ENCODE data around the gene RTKN2. TPM values are rescaled to one million over a fixed set of nuclear protein-coding genes. Genes with fewer than 3 reads are reported as not detected.

RTKN2 gene
- total RNA-seq, 1 experiment from 2014 or later: 21.3 TPM

- DNase-seq (ENCODE audit: low read depth, low spot score) (no peak), ATAC-seq (no peak; the same call in 1 of the 2 replicates)
- H3K9me3 ChIP-seq (ENCODE audit: control insufficient read depth, insufficient read depth, low read depth, low read length): no peaks in the 10 kb centered on the region
- 0 out of 2 replicates have a peak overlapping the region, but pooled peaks have one; percentile 7 for H3K27ac ChIP-seq (ENCODE audit: low read length)
- no peaks in the 10 kb centered on the region for H3K27me3 ChIP-seq (ENCODE audit: control insufficient read depth, insufficient read depth, low read length)
- no TSS peak for BruUV-seq (replicated peaks)
- H3K36me3 ChIP-seq (ENCODE audit: control insufficient read depth, insufficient read depth, low read length): peaks cover 8% of the 10 kb centered on the region; the same call in 1 of the 2 replicates
- no peak for TF ChIP-seq REST (IDR thresholded peaks at IDR 0.05; ENCODE audit: insufficient read depth in 1 of 2, low read depth in 2 of 2, low read length in 1 of 2)
- no peak for TF ChIP-seq SIN3A (IDR thresholded peaks at IDR 0.05; ENCODE audit: borderline replicate concordance, insufficient read depth, low read depth, low read length)
- TF ChIP-seq POLR2AphosphoS5 (IDR thresholded peaks at IDR 0.05; ENCODE audit: low read depth, low read length): no peak
- no peak for TF ChIP-seq CTCF (IDR thresholded peaks at IDR 0.05)
- TF ChIP-seq TCF7L2 (IDR thresholded peaks at IDR 0.05; ENCODE audit: low read depth, low read length): no peak
- H3K4me1 ChIP-seq (ENCODE audit: control insufficient read depth, insufficient read depth, low read length): no peaks in the 10 kb centered on the region
- intact Hi-C loops (cut with micrococcal nuclease; ENCODE audit: unreplicated experiment): no loop called here
- no peak overlapping the region for H3K4me3 ChIP-seq (ENCODE audit: low read depth in 2 of 2, low read length in 2 of 2)
- ChIA-PET CTCF (no interaction called here), POLR2A (no interaction called here)
- in situ Hi-C loops (cut with HindIII; ENCODE audit: low pct_unique_long_range_greater_than_20kb, low sequenced_read_pairs): no loop called here
Observed at GRCh38 chr10:62205750-62206399, 62.8 kb downstream of the RTKN2 start.

- CTCF ChIA-PET: no interaction called here
- Histone ChIP-seq H3K27me3 (ENCODE audit: control insufficient read depth, insufficient read depth, low read length) (no peaks in the 10 kb centered on the region), H3K9me3 (ENCODE audit: control insufficient read depth, insufficient read depth, low read depth, low read length) (no peaks in the 10 kb centered on the region), H3K36me3 (ENCODE audit: control insufficient read depth, insufficient read depth, low read length) (peaks cover 37% of the 10 kb centered on the region), H3K4me3 (ENCODE audit: low read depth in 2 of 2, low read length in 2 of 2) (no peak overlapping the region), H3K4me1 (ENCODE audit: control insufficient read depth, insufficient read depth, low read length) (peaks cover 12% of the 10 kb centered on the region; the same call in 1 of the 2 replicates), H3K27ac (ENCODE audit: low read length) (no peak overlapping the region)
- POLR2A ChIA-PET: no interaction called here
- no TSS peak for BruUV-seq (replicated peaks)
- ATAC-seq (no peak), DNase-seq (ENCODE audit: low read depth, low spot score) (no peak)
- in situ Hi-C loops (cut with HindIII; ENCODE audit: low pct_unique_long_range_greater_than_20kb, low sequenced_read_pairs): no loop called here
- intact Hi-C loops (cut with micrococcal nuclease; ENCODE audit: unreplicated experiment): no loop called here
- TF ChIP-seq CTCF (IDR thresholded peaks at IDR 0.05) (no peak), POLR2AphosphoS5 (IDR thresholded peaks at IDR 0.05; ENCODE audit: low read depth, low read length) (no peak), REST (IDR thresholded peaks at IDR 0.05; ENCODE audit: insufficient read depth in 1 of 2, low read depth in 2 of 2, low read length in 1 of 2) (no peak), TCF7L2 (IDR thresholded peaks at IDR 0.05; ENCODE audit: low read depth, low read length) (no peak), SIN3A (IDR thresholded peaks at IDR 0.05; ENCODE audit: borderline replicate concordance, insufficient read depth, low read depth, low read length) (no peak)
Observed at GRCh38 chr10:62199584-62199983, 69.1 kb downstream of the RTKN2 start.

All from Panc1 (cell line).